ENCODE data around the gene SCUBE1. TPM values are rescaled to one million over a fixed set of nuclear protein-coding genes. Genes with fewer than 3 reads are reported as not detected.

SCUBE1 gene
- total RNA-seq, 1 experiment from 2014 or later: not detected

- H3K4me3 ChIP-seq: no peak overlapping the region
- H3K9me3 ChIP-seq (ENCODE audit: insufficient read depth, low read depth): no peaks in the 10 kb centered on the region
- no peak for DNase-seq
- H3F3A ChIP-seq (ENCODE audit: insufficient read depth, low read depth): no peaks in the 10 kb centered on the region
- H3K4me1 ChIP-seq (replicated peaks; ENCODE audit: insufficient read depth): no peaks in the 10 kb centered on the region
- no peaks in the 10 kb centered on the region for H3K9me2 ChIP-seq (ENCODE audit: insufficient read depth)
- intact Hi-C loops (cut with micrococcal nuclease; ENCODE audit: unreplicated experiment): no loop called here
- no peak overlapping the region for H2AFZ ChIP-seq
- peaks cover 96% of the 10 kb centered on the region for H3K27me3 ChIP-seq (ENCODE audit: insufficient read depth, low read depth)
- no TSS peak for BruUV-seq (replicated peaks)
- TF ChIP-seq CTCF (conservative IDR thresholded peaks at IDR 0.05) (no peak), EZH2 (IDR thresholded peaks at IDR 0.05; ENCODE audit: low read depth) (no peak)
- H3K79me2 ChIP-seq (ENCODE audit: low read depth): no peaks in the 10 kb centered on the region
- no peak overlapping the region for H3K4me2 ChIP-seq
- H3K36me3 ChIP-seq (ENCODE audit: low read depth): no peaks in the 10 kb centered on the region
- no peaks in the 10 kb centered on the region for H4K20me1 ChIP-seq (ENCODE audit: insufficient read depth)
- ChIA-PET POLR2A (ENCODE audit: unreplicated experiment) (no interaction called here), CTCF (no interaction called here)
- no peak overlapping the region for H3K27ac ChIP-seq
Observed at GRCh38 chr22:43308060-43308830, 34.9 kb downstream of the SCUBE1 start.

- ChIA-PET POLR2A (ENCODE audit: unreplicated experiment) (no interaction called here), CTCF (no interaction called here)
- no TSS peak for BruUV-seq (replicated peaks)
- Histone ChIP-seq H3K4me3 (no peak overlapping the region), H4K20me1 (ENCODE audit: insufficient read depth) (no peaks in the 10 kb centered on the region), H2AFZ (no peak overlapping the region), H3K27me3 (ENCODE audit: insufficient read depth, low read depth) (peaks cover 96% of the 10 kb centered on the region), H3K9me3 (ENCODE audit: insufficient read depth, low read depth) (no peaks in the 10 kb centered on the region), H3K4me1 (replicated peaks; ENCODE audit: insufficient read depth) (no peaks in the 10 kb centered on the region), H3K9me2 (ENCODE audit: insufficient read depth) (no peaks in the 10 kb centered on the region), H3K79me2 (ENCODE audit: low read depth) (no peaks in the 10 kb centered on the region), H3F3A (ENCODE audit: insufficient read depth, low read depth) (no peaks in the 10 kb centered on the region), H3K36me3 (ENCODE audit: low read depth) (no peaks in the 10 kb centered on the region), H3K27ac (no peak overlapping the region), H3K4me2 (no peak overlapping the region)
- TF ChIP-seq EZH2 (IDR thresholded peaks at IDR 0.05; ENCODE audit: low read depth) (no peak), CTCF (conservative IDR thresholded peaks at IDR 0.05) (no peak)
- intact Hi-C loops (cut with micrococcal nuclease; ENCODE audit: unreplicated experiment): no loop called here
- no peak for DNase-seq
Observed at GRCh38 chr22:43305806-43306205, 37.4 kb downstream of the SCUBE1 start.

DNA sequence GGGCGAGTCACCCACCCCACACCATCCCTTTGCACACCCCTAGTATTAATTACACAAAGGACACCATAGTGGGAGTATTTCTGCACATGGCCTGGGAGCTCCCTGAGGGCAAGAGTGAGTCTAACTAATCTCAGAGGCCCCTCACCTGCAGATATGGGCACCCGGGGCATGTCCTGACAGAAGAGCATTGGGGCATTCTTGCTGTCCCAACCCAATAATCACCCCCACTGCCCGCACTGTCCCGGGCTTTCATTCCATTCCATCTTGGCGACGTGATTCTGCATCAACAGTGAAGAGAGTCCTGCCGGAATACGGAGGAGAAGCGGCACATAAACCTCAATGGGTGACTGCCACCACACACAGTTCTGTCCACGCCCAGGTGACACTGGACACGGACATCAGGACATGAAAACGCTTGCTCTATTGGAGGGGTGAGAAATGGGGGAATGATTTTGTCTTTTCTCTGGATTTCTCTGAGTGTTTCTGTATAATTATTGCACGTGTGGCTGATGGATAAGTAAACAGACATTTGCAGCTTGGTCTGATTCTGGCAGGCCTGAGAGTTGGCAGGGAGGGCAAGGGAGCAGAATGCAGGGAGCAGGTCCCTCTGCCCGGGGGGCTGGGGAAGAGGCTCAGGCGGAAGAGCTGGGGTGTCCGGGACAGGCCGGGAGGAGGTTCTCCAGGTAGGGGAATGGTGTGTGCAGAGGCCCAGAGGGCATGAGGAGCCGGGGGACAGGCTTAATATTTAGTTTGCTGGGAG is 38.2 kb downstream of the SCUBE1 start:
- H2AFZ ChIP-seq: no peak overlapping the region
- TF ChIP-seq CTCF (conservative IDR thresholded peaks at IDR 0.05): no peak
- no peak for TF ChIP-seq EZH2 (IDR thresholded peaks at IDR 0.05; ENCODE audit: low read depth)
- H3K4me1 ChIP-seq (replicated peaks; ENCODE audit: insufficient read depth): no peaks in the 10 kb centered on the region
- no peaks in the 10 kb centered on the region for H3K36me3 ChIP-seq (ENCODE audit: low read depth)
- BruUV-seq (replicated peaks): no TSS peak
- ChIA-PET POLR2A (ENCODE audit: unreplicated experiment) (no interaction called here), CTCF (no interaction called here)
- no peak overlapping the region for H3K4me3 ChIP-seq
- H3K9me3 ChIP-seq (ENCODE audit: insufficient read depth, low read depth): no peaks in the 10 kb centered on the region
- H3K27ac ChIP-seq: no peak overlapping the region
- H3K9me2 ChIP-seq (ENCODE audit: insufficient read depth): no peaks in the 10 kb centered on the region
- H3K27me3 ChIP-seq (ENCODE audit: insufficient read depth, low read depth): peaks cover 98% of the 10 kb centered on the region
- H3K4me2 ChIP-seq: no peak overlapping the region
- no peaks in the 10 kb centered on the region for H3K79me2 ChIP-seq (ENCODE audit: low read depth)
- intact Hi-C loops (cut with micrococcal nuclease; ENCODE audit: unreplicated experiment): no loop called here
- H3F3A ChIP-seq (ENCODE audit: insufficient read depth, low read depth): no peaks in the 10 kb centered on the region
- no peak for DNase-seq
- no peaks in the 10 kb centered on the region for H4K20me1 ChIP-seq (ENCODE audit: insufficient read depth)

All from PC-9 (cell line).